H1 (cell line): Measurements from ENCODE around the gene TCF19. TPM values are rescaled to one million over a fixed set of nuclear protein-coding genes. Genes with fewer than 3 reads are reported as not detected.

ENCODE experiments used
- BACH1 ChIP-seq: IDR thresholded peaks from 2 replicates; pipeline ENCODE4 v1.6.1; 2012; ENCODE audit warnings: low read length, improper control_type of control experiment
- CBX5 ChIP-seq: fragments of 300-800, 300-1000 bp; sonication (generic); IDR thresholded peaks from 2 replicates; pipeline ENCODE4 v1.7.1; 2016; ENCODE audit warnings: antibody characterized with exemption, low read length, low read depth
- JUND ChIP-seq: IDR thresholded peaks from 2 replicates; pipeline ENCODE4 v1.6.1; 2011; ENCODE audit warnings: mild to moderate bottlenecking, improper control_type of control experiment, low read length
- TAF1 ChIP-seq: IDR thresholded peaks from 2 replicates; pipeline ENCODE4 v1.6.1; 2011; ENCODE audit warnings: mild to moderate bottlenecking, low read depth, low read length
- polyA plus RNA-seq, 7 experiments: library from polyadenylated mRNA; depleted of rRNA in 3 of 7; stranded (reverse) in 5 of 7; unstranded in 2 of 7; fragments of >200 nt in 5 of 7; fragments of 200-250 nt in 2 of 7; gene quantifications; 1 replicate in 5 of 7; 2 replicates in 1 of 7; 4 replicates in 1 of 7; pipeline versions ENCODE4 v1.2.1 to v1.2.3, GENCODE V29; 2011 to 2013; ENCODE audit warnings: missing spikeins in 2 of 7, mixed read lengths in 2 of 7
- total RNA-seq: library from RNA; stranded (reverse); fragmentation: NEBNext Ultra II Directional; extraction: Animal tissue kit (Norgen Biotek cat#: 25700); gene quantifications from 2 replicates; pipeline ENCODE4 v1.2.1, GENCODE V29; 2021

TCF19 gene
- total and polyA plus RNA-seq, 2 of the 8 experiments (the other 6 are each of a cell fraction or from before 2014, with no cell fraction given), result 7.2 to 11.0 TPM

DNA sequence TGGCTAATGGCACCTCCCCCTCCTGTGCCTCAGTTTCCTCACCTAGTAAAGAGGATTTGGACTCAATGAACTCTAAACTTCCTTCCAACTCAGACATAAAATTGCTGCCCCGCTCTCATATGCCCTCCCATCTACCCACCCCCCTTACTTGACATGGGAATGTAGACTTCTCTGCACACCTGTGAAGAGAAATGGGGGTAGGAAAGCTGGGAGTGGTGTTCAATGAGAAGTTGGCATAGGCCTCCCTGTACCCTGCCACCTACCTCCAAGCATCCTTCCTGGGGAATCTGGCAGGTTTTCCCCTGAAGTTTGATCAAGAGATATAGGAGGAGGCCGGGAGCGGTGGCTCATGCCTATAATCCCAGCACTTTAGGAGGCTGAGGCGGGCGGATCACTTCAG, 16.0 kb downstream of the TCF19 start (continued):
- no peak for TF ChIP-seq TAF1
- TF ChIP-seq CBX5, result no peak
- TF ChIP-seq BACH1, result no peak
- no peak for TF ChIP-seq JUND
